Peyer's patch (tissue), 4 donors: Measurements from ENCODE around the gene PLK2.

Source experiments
- POLR2A ChIP-seq, 2 donors: fragments of 450-650 bp; IDR thresholded peaks; one replicate each; pipeline ENCODE4 v1.5.1; 2017; ENCODE audit warnings: antibody characterized with exemption in 2 of 2, mild to moderate bottlenecking in 2 of 2, moderate library complexity in 2 of 2
- TF ChIP-seq, protein P1 (sequence below), 6 experiments: fragments of 450-650 bp in 4 of 6; fragments of 200-600 bp in 2 of 6; sonication (generic) in 1 of 6; IDR thresholded peaks; one replicate each; pipeline ENCODE4 v1.5.1; 2017 to 2019; ENCODE audit warnings: antibody characterized with exemption in 6 of 6, mild to moderate bottlenecking in 3 of 6, moderate library complexity in 1 of 6

DNA sequence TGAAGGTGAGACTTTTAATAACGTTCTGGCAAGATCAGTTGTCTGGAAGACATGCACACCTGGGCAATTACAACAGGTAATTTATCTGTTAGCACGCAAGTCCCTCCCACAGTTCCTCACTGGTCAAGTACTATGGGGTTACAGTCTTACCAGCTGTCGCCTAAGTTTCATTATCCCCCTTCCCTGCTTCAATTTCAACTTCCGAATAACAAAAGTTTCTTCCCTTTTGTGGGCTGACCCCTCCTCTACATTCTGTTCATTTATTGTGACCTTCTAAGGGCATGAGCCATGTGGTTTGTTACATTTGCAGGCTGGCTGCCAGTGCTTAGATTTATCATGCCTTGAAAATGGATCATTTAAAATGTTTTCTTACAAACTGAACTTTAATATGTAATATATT is 47.8 kb upstream of the PLK2 start:
- TF ChIP-seq, protein P1, sequence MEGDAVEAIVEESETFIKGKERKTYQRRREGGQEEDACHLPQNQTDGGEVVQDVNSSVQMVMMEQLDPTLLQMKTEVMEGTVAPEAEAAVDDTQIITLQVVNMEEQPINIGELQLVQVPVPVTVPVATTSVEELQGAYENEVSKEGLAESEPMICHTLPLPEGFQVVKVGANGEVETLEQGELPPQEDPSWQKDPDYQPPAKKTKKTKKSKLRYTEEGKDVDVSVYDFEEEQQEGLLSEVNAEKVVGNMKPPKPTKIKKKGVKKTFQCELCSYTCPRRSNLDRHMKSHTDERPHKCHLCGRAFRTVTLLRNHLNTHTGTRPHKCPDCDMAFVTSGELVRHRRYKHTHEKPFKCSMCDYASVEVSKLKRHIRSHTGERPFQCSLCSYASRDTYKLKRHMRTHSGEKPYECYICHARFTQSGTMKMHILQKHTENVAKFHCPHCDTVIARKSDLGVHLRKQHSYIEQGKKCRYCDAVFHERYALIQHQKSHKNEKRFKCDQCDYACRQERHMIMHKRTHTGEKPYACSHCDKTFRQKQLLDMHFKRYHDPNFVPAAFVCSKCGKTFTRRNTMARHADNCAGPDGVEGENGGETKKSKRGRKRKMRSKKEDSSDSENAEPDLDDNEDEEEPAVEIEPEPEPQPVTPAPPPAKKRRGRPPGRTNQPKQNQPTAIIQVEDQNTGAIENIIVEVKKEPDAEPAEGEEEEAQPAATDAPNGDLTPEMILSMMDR (IDR thresholded peaks at IDR 0.05), result no peak
- TF ChIP-seq POLR2A (IDR thresholded peaks at IDR 0.05), result no peak
